Right hindlimb (tissue), 1 donor: ENCODE measurements around the gene CTU1.

Experiments used
- DNase-seq: peaks from one replicate; pipeline ENCODE4 v3.0.0-alpha.2; 2018

Gene CTU1

GRCh38 chr19:51131780-51132680 lies 23.8 kb upstream of the CTU1 start:
- no peak for DNase-seq

- no peak for DNase-seq
These were observed 21.5 kb upstream of the CTU1 start for GRCh38 chr19:51129716-51130115.

GRCh38 chr19:51128227-51128626 lies 20.0 kb upstream of the CTU1 start:
- DNase-seq = no peak

- DNase-seq = peak; percentile 34
These were observed 19.5 kb upstream of the CTU1 start for GRCh38 chr19:51127755-51128154.

- no peak for DNase-seq
These were observed 18.8 kb upstream of the CTU1 start for GRCh38 chr19:51127032-51127431.

GRCh38 chr19:51125421-51126075 lies 17.3 kb upstream of the CTU1 start:
- DNase-seq = no peak

GRCh38 chr19:51124729-51125128 lies 16.5 kb upstream of the CTU1 start, which contains the start of gene SIGLEC9:
TSS of gene SIGLEC9 (plus strand) at chr19:51124906. CDS start at chr19:51124975, 69 bp downstream.
- DNase-seq = peak; percentile 37

GRCh38 chr19:51124216-51124615 lies 16.0 kb upstream of the CTU1 start:
- no peak for DNase-seq

- no peak for DNase-seq
These were observed 15.6 kb upstream of the CTU1 start for GRCh38 chr19:51123802-51124201.

GRCh38 chr19:51123381-51123800 lies 15.2 kb upstream of the CTU1 start:
- DNase-seq = no peak

- no peak for DNase-seq
These were observed 14.1 kb upstream of the CTU1 start for GRCh38 chr19:51122112-51122981.

GRCh38 chr19:51121257-51121656 lies 13.0 kb upstream of the CTU1 start:
- DNase-seq = no peak

- DNase-seq = no peak
These were observed 12.0 kb upstream of the CTU1 start for GRCh38 chr19:51120160-51120559.

- DNase-seq = no peak
These were observed 11.4 kb upstream of the CTU1 start for GRCh38 chr19:51119611-51120010.

- no peak for DNase-seq
These were observed 10.9 kb upstream of the CTU1 start for GRCh38 chr19:51119101-51119500.

GRCh38 chr19:51116736-51117286 lies 8.6 kb upstream of the CTU1 start:
- DNase-seq = no peak

- no peak for DNase-seq
These were observed 6.0 kb upstream of the CTU1 start for GRCh38 chr19:51114087-51114729.

- DNase-seq = no peak
These were observed 3.4 kb upstream of the CTU1 start for GRCh38 chr19:51111606-51112005.

- no peak for DNase-seq
These were observed 2.4 kb upstream of the CTU1 start for GRCh38 chr19:51110666-51110971.

- no peak for DNase-seq
These were observed 567 bp upstream of the CTU1 start for GRCh38 chr19:51108805-51109146.

GRCh38 chr19:51107406-51108065 lies 673 bp downstream of the CTU1 start:
- no peak for DNase-seq

- no peak for DNase-seq
These were observed 4.3 kb downstream of the CTU1 start for GRCh38 chr19:51103926-51104341.
